ENCODE data around the gene MPV17L2.
A peak's percentile ranks its signal among the peaks of the same experiment; 100 is the strongest.

Gene MPV17L2

DNA sequence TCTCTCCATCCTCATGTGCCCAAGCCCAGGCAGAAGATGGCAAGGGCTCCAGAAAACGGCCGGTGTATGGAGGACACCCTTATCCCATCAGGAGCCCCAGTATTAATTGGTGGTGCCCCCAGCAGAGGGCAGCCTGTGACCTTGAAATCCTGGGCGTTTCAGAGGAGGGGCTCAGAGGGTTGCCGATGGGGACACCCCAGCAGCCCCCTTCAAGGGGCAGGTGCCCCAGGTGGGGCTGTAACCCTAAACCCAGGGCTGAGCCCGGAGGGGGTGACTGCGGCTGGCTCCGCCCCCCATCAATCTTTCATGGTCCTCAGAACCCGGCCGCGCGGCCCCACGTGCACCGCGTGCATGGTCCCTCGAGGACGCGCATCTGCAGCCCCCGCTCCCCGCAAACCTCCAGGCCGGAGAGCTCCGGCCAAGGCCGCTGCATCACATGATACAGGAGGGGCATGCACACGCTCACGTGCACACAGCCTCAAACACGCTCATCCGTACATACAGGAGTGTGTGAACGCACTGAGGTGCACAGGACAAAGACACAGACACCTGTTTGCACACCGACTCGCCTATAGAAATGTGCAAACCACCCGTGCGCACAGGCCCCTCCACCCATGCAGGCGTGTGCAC lies 9.9 kb downstream of the MPV17L2 start:
- peak overlapping the region; percentile 75 to 96 for H3K4me3 ChIP-seq (ENCODE audit: insufficient read depth in 1 of 2, low read depth in 1 of 2, low read length in 2 of 2)
- no peak overlapping the region for H2AFZ ChIP-seq (ENCODE audit: low read depth, low read length)
- H3K4ac ChIP-seq (ENCODE audit: low read depth in 1 of 2, low read length in 2 of 2): no peak overlapping the region
- H2AK5ac ChIP-seq (ENCODE audit: low read length, severe bottlenecking): no peak overlapping the region
- peak overlapping the region in 1 of 2 experiments; percentile 22 for H3K18ac ChIP-seq (ENCODE audit: low read depth in 1 of 2, low read length in 2 of 2)
- peak overlapping the region; percentile 83 for H3K9ac ChIP-seq (ENCODE audit: low read length)
- no peak for DNase-seq
- H3K14ac ChIP-seq (ENCODE audit: low read length in 2 of 2): peak overlapping the region in 1 of 2 experiments; percentile 95
- H2BK120ac ChIP-seq (ENCODE audit: low read depth, low read length): no peak overlapping the region
- H3K9me3 ChIP-seq (ENCODE audit: control insufficient read depth, low read length): no peaks in the 10 kb centered on the region
- H3K79me1 ChIP-seq (replicated peaks; ENCODE audit: low read length, poor library complexity, severe bottlenecking): peaks cover 11% of the 10 kb centered on the region
- no peak overlapping the region for H3K27ac ChIP-seq (ENCODE audit: low read length, poor library complexity, severe bottlenecking)
- peaks cover 17% of the 10 kb centered on the region for H3K4me1 ChIP-seq (ENCODE audit: control insufficient read depth, insufficient read depth, low read depth, low read length)
- no peak overlapping the region for H2BK12ac ChIP-seq (ENCODE audit: low read length in 2 of 2)
- H4K91ac ChIP-seq (ENCODE audit: low read length): no peak overlapping the region
- no peak overlapping the region for H4K8ac ChIP-seq (ENCODE audit: low read length)
- no peak overlapping the region for H2BK5ac ChIP-seq (ENCODE audit: low read depth, low read length, poor library complexity, severe bottlenecking)
- no peak overlapping the region for H2BK15ac ChIP-seq (ENCODE audit: low read depth, poor library complexity, severe bottlenecking)
- peaks cover 24 to 32% of the 10 kb centered on the region in 2 experiments for H3K36me3 ChIP-seq (ENCODE audit: control insufficient read depth in 1 of 2, insufficient read depth in 2 of 2, low read depth in 1 of 2, low read length in 2 of 2)
- H3K23ac ChIP-seq (ENCODE audit: low read length in 2 of 2): peak overlapping the region in 1 of 2 experiments; percentile 90
- H3K27me3 ChIP-seq (ENCODE audit: control insufficient read depth in 1 of 2, insufficient read depth in 1 of 2, low read length in 2 of 2): no peaks in the 10 kb centered on the region
- peak overlapping the region; percentile 68 for H3K4me2 ChIP-seq (ENCODE audit: low read length, poor library complexity, severe bottlenecking)
- WGBS: 41% methylated on average over 32 of the region's 32 CpGs

DNA sequence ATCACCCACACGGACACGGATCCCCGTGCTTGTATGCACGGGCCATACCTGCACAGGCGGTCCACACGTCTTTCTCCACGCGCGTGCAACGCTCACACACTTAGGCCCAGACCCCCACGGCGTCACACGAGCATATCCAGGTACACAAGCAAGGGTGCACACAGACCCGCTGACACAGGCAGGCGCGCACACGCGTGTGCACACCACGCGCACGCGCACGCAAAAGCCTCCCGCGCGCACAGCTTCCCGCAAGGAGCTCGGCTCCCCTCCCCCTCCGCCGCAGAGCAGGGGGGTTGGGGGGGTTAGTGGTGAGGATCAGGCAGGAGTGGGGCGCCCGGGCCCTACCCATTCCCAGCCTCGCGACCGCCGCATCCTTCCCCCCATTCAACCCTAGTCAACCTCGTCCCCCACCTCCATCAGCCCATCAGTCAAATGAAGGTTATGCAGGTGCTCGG lies 10.4 kb downstream of the MPV17L2 start:
- no peaks in the 10 kb centered on the region for H3K9me3 ChIP-seq (ENCODE audit: control insufficient read depth, low read length)
- peak overlapping the region in 1 of 2 experiments; percentile 90 for H3K23ac ChIP-seq (ENCODE audit: low read length in 2 of 2)
- H3K4me2 ChIP-seq (ENCODE audit: low read length, poor library complexity, severe bottlenecking): peak overlapping the region; percentile 68
- H4K91ac ChIP-seq (ENCODE audit: low read length): no peak overlapping the region
- no peaks in the 10 kb centered on the region for H3K27me3 ChIP-seq (ENCODE audit: control insufficient read depth in 1 of 2, insufficient read depth in 1 of 2, low read length in 2 of 2)
- H4K8ac ChIP-seq (ENCODE audit: low read length): peak overlapping the region; percentile 29
- no peak for DNase-seq
- H3K14ac ChIP-seq (ENCODE audit: low read length in 2 of 2): peak overlapping the region in 1 of 2 experiments; percentile 95
- H2BK12ac ChIP-seq (ENCODE audit: low read length in 2 of 2): no peak overlapping the region
- H3K4me1 ChIP-seq (ENCODE audit: control insufficient read depth, insufficient read depth, low read depth, low read length): peaks cover 17% of the 10 kb centered on the region
- H2AFZ ChIP-seq (ENCODE audit: low read depth, low read length): peak overlapping the region; percentile 7
- 11% methylated on average over 22 of the region's 38 CpGs for WGBS
- H2BK15ac ChIP-seq (ENCODE audit: low read depth, poor library complexity, severe bottlenecking): no peak overlapping the region
- peak overlapping the region; percentile 75 to 96 for H3K4me3 ChIP-seq (ENCODE audit: insufficient read depth in 1 of 2, low read depth in 1 of 2, low read length in 2 of 2)
- peaks cover 18 to 26% of the 10 kb centered on the region in 2 experiments for H3K36me3 ChIP-seq (ENCODE audit: control insufficient read depth in 1 of 2, insufficient read depth in 2 of 2, low read depth in 1 of 2, low read length in 2 of 2)
- H2AK5ac ChIP-seq (ENCODE audit: low read length, severe bottlenecking): no peak overlapping the region
- peak overlapping the region in 1 of 2 experiments; percentile 22 for H3K18ac ChIP-seq (ENCODE audit: low read depth in 1 of 2, low read length in 2 of 2)
- peaks cover 11% of the 10 kb centered on the region for H3K79me1 ChIP-seq (replicated peaks; ENCODE audit: low read length, poor library complexity, severe bottlenecking)
- H3K27ac ChIP-seq (ENCODE audit: low read length, poor library complexity, severe bottlenecking): no peak overlapping the region
- no peak overlapping the region for H2BK5ac ChIP-seq (ENCODE audit: low read depth, low read length, poor library complexity, severe bottlenecking)
- no peak overlapping the region for H2BK120ac ChIP-seq (ENCODE audit: low read depth, low read length)
- peak overlapping the region in 1 of 2 experiments; percentile 15 for H3K4ac ChIP-seq (ENCODE audit: low read depth in 1 of 2, low read length in 2 of 2)
- H3K9ac ChIP-seq (ENCODE audit: low read length): peak overlapping the region; percentile 83

DNA sequence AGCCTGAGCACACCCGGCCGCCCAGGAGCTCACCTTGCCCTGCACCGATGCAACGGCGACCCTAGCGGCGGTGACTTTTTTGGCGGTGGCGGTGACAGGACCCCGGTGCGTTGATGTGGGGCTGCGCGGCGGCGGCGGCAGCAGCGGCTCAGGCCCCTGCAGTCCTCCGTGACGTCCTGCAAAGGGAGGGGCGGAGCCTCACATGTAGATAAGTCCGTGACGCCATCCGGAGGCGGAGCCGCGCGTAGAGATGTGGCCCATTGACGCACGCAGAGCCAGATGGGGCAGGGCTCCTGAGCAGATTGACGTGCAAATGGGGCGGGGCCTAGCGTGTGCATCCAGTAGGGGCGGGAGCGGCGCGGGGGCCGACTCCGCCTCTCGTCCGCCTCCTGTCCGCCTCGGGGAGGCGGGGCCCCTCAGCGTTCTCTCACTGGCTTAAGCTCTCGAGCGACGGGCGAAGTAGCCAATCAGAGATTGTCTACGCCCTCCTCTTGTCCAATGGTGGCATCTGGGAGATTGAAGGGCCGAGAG lies 10.9 kb downstream of the MPV17L2 start, which contains the start of gene RAB3A:
RAB3A (minus strand) TSS at position 180 of the 531 bp plus-strand sequence. CDS start 1,302 bp downstream, outside the sequence.
- Histone ChIP-seq H3K9ac (ENCODE audit: low read length) (peak within 1 kb of the TSS; percentile 96), H3K27me3 (ENCODE audit: control insufficient read depth in 1 of 2, insufficient read depth in 1 of 2, low read length in 2 of 2) (no peaks in the 10 kb centered on the region), H3K23ac (ENCODE audit: low read length in 2 of 2) (peak within 1 kb of the TSS in 1 of 2 experiments; percentile 90), H3K36me3 (ENCODE audit: control insufficient read depth in 1 of 2, insufficient read depth in 2 of 2, low read depth in 1 of 2, low read length in 2 of 2) (peaks cover 13 to 21% of the 10 kb centered on the region in 2 experiments), H2AFZ (ENCODE audit: low read depth, low read length) (peak within 1 kb of the TSS; percentile 7), H3K4ac (ENCODE audit: low read depth in 1 of 2, low read length in 2 of 2) (peak within 1 kb of the TSS; percentile 43 to 91), H4K91ac (ENCODE audit: low read length) (peak within 1 kb of the TSS; percentile 71), H2BK12ac (ENCODE audit: low read length in 2 of 2) (peak within 1 kb of the TSS in 1 of 2 experiments; percentile 52), H3K27ac (ENCODE audit: low read length, poor library complexity, severe bottlenecking) (peak within 1 kb of the TSS; percentile 98), H3K4me1 (ENCODE audit: control insufficient read depth, insufficient read depth, low read depth, low read length) (peaks cover 17% of the 10 kb centered on the region), H3K18ac (ENCODE audit: low read depth in 1 of 2, low read length in 2 of 2) (peak within 1 kb of the TSS; percentile 54 to 80), H2BK120ac (ENCODE audit: low read depth, low read length) (peak within 1 kb of the TSS; percentile 97), H3K4me2 (ENCODE audit: low read length, poor library complexity, severe bottlenecking) (peak within 1 kb of the TSS; percentile 94), H2BK5ac (ENCODE audit: low read depth, low read length, poor library complexity, severe bottlenecking) (peak within 1 kb of the TSS; percentile 61), H3K14ac (ENCODE audit: low read length in 2 of 2) (peak within 1 kb of the TSS in 1 of 2 experiments; percentile 95), H2AK5ac (ENCODE audit: low read length, severe bottlenecking) (peak within 1 kb of the TSS; percentile 19), H4K8ac (ENCODE audit: low read length) (peak within 1 kb of the TSS; percentile 88), H3K4me3 (ENCODE audit: insufficient read depth in 1 of 2, low read depth in 1 of 2, low read length in 2 of 2) (peak within 1 kb of the TSS; percentile 75 to 96), H3K9me3 (ENCODE audit: control insufficient read depth, low read length) (no peaks in the 10 kb centered on the region), H3K79me1 (replicated peaks; ENCODE audit: low read length, poor library complexity, severe bottlenecking) (peaks cover 11% of the 10 kb centered on the region), H2BK15ac (ENCODE audit: low read depth, poor library complexity, severe bottlenecking) (peak within 1 kb of the TSS; percentile 44)
- under 1% methylated on average over 50 of the region's 50 CpGs for WGBS
- DNase-seq: peak; percentile 100

Measured in mesenchymal stem cell (in vitro differentiated cells and primary cell).